Stimulated activated naive CD8-positive, alpha-beta T cell treated with anti-CD3 and anti-CD28 coated beads, Interleukin-15, Interleukin-2, amounts not matched to agents 100 U/mL and 50 U/mL, for 24 hours (primary cell): ENCODE results near the gene SLX4IP.
A peak's percentile ranks its signal among the peaks of the same experiment; 100 is the strongest.

ENCODE experiments used
- ATAC-seq: fragments of 150-1000 bp; cut with Tn5 transposase; one replicate; pipeline ENCODE4 v1.10.0; 2021
- DNase-seq: peaks from one replicate; pipeline ENCODE4 v3.0.0; 2021

Gene SLX4IP

DNA sequence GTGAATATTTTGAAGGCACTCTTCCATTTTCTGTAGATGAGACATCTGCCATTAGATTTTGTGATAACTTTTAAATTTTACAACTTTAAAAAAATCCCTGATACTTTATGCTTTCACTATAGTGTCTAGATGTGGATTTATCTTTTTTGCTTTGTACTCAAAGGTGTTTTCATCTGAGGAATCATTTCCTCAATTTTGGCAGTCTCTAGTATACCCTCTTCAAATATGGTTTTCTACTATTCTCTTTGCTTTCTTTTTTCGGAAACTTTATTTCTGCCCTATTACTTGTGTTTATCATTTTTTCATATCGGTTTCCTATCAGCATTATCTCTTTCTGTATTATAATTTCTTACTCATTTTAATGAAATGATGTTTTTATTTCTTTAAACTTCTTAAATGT is 62.2 kb downstream of the SLX4IP start:
- ATAC-seq (no peak), DNase-seq (no peak)

DNA sequence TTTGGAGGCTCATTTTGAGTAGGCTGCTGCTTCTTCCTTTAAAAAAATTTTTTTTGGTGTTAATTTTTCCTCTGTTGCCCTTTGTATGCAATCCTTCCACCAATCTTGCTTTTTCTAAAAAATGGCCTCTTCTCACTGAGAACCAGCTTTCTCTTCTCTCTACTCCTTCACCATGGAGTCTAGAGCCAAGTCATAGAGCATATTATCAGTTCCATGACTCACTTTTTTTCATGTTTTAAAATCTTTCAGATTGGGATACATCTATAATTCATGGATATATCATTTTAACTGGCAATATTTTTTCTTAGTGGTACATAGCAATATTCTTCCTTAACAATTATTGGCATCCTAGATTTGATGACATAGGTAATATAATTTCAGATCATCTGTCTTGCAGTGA is 62.7 kb downstream of the SLX4IP start:
- ATAC-seq, result no peak

DNA sequence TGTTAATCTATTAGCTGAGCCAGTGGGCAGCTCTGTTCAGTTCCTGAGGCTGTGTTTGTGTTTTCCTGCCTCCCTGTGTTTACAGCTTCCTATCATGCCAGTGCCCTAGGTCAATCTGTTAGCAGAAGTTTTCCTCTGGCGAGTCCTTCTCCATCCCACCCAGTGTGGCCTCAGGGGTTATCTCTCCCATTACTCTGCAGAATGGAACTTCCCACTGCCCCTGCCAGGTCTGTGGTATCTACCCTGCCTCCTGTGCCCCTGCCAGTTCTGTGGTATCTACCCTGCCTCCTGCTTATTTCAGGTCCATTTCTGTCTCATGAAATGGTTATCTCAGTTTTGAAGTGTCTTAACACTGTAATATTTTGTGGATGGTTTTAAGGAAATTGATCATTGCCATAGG is 63.1 kb downstream of the SLX4IP start:
- DNase-seq (no peak), ATAC-seq (no peak)

More for the DNA sequence above, 62.7 kb downstream of the SLX4IP start:
- no peak for DNase-seq

DNA sequence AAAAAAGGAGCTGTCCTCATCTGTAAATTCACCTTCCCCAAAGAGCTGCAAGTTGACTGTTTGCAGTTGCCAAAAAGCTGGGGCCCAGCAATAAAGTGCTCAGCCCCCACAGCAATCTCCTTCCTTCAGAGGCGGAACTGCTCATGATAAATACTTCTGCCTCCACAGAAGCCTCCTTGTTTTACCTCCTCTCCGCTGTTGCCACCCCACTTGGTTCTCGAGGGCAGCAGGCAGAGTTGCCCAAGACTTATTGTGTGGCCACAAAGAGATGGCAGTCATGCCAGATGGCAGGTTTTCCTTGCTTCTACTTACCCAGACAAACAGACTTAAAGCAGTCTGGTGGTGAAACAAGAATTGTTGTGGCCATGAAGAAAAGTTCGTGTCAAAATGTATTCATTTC is 66.3 kb downstream of the SLX4IP start:
- peak; percentile 32 for ATAC-seq

DNA sequence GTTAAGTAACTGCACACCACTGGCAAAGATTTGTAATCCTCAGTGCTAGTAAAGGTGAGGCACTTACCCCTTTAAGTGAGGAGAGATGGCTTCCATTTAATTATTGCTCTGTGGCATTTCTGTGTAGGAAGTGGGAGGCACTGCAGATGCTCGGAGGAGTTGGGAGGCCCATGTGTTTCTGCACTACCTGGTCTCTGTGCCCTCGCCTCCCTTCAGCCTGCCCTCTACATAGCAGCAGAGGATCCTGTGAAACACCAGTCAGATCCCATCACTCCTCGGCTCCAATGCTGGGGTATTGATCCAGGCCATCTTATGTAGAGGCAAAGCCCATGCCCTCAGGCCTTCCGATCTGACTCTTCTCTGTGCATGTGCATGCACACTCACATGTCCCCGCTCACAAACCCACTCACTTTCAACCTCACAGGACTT is 67.0 kb downstream of the SLX4IP start:
- peak; percentile 15 for DNase-seq
- peak; percentile 82 for ATAC-seq

More for the DNA sequence above, 66.3 kb downstream of the SLX4IP start:
- DNase-seq, result peak; percentile 14

DNA sequence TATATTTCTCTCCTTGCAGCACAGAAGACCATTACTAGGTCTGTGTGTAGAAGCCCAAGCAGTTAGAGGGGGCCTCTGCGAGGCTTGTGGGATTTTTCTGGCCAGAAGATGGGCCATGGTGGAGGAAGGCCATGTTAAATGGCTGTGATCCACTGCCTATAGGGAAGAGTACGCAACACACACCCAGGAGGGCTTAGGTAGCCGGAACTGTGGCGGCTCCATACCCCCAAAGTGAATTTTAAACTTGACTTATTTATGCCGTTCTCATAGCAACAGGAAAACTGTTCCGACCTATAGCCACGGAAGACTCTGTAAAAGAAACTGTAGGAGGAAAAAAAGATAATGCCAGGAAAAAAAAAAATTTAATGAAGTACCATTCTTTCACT is 69.5 kb downstream of the SLX4IP start:
- DNase-seq (no peak), ATAC-seq (no peak)

DNA sequence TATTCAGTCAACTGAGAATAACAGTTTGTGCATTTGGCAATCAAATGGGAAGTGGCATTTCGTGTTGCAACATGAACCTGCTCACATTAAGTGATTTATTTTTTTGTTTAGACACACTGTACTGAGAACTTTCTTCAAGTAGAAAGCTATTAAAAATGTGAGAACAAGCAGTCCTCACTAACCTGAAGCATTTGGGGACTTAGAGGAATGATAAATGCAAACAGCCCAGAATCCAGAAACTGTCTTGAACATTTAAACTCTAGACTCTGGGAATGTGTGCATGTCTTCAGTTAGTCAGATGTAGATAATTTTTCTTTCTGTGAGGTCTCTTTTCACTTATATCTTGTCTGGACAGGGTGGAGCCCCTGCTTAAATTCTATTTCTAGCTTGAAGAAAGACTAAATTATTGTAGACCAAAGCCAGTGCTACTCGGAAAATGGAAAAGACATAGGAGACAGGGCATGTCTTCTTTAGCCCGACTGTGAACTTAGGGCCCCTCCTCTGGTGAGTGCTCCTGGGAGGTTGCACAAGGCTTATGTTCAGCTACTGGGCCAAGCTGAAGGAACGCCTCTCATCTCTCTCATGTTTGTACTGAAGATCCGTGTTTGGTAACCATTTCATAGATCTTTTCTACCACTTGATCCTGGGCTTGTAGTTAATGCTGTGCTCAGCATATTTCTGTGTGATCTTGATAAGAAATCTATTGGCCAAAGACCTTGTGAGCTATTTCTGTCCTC is 70.1 kb downstream of the SLX4IP start:
- no peak for ATAC-seq

DNA sequence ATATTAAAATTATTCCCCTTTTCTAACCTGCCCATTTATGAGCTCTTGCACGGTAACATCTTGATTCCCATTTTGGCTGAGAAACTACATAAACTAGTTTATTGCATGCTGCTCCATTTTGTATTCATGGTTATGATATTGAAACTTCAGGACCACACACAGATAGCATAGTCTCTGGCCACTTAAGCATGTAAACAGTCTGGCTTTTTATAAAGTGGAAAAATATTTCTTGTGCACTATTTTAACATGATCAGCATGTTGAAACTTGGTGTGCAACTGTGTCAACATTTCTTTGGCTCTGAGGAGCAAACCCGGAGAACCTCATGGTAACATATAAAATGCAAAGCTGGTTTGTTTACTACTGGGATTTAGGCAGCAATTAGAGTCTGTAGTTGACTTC is 70.7 kb downstream of the SLX4IP start:
- no peak for ATAC-seq
- no peak for DNase-seq

More for the DNA sequence above, 70.1 kb downstream of the SLX4IP start:
- no peak for DNase-seq

DNA sequence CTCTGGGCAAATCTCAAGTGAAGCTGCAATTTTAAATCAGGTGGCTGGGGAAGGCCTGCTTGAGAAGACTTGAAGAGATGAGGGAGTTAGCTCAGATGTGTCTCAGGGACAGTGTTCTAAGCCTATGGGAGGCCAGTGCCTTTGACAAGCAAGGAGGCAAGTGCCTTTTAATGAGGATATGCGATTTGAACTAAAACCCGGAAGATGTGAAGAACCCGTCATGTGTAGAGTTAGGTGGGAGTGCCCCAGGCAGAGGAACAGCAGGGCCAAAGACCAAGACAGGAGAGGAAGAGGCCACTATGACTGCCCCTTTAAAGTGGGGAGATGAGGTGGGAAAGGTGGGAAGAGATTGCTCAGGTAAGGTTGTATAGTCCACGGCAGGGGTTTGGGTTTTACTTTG is 71.9 kb downstream of the SLX4IP start:
- DNase-seq (no peak), ATAC-seq (no peak)

DNA sequence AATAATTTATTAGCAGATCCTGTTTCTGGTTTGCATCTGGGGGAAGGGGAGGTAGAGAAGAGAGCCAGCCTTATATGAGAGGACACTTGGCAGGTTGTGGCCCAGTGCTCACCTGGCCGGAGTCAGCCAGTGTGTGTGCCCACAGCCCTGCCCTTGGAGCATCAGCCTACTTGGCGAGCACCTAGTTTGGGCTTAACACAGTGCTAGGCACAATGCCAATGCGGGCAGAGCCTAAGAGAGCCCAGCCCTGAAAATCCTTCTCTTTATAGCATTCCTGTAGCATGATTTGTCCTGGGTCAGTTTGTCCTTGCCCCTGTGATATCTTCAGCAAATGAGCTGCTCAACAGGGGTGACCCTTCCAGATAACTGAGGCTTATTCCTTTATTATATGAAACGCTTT is 73.0 kb downstream of the SLX4IP start:
- no peak for ATAC-seq
- no peak for DNase-seq

DNA sequence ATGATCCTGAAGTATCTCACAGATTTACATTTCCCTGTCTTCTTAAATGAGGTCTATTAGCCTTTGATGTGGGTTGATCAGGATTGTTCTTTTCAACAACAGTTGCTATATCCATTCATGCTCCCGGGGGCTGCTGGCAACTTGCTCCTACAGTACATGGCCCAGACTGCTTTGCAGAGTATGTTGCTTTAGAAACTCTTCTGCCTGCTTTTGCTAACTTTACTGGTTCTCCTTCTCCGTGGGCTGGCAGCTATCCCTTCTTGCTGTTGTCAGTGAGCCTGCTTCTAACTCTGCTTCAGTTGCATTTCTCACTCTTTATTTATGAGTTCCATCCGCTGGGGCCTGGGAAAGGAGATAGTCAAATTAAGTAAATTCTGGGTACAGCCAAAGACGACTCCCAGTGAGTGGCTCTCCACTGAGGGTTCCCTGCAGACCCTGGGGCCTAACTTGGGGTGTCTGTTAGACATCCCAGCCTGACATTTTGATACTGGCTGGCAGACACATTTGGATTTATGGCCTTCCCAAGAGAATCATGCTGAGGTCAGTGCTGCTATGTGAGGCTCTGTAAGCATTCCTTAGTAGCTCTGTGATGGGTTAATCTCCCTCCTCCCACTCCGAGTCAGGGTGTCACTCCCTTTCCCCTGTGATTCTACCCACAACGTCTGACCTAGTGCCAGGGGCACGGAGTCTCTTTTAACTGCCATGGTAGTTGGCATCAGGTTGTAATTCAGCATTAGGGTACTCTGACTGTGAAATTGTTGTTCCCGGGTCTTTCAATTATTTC is 73.6 kb downstream of the SLX4IP start:
- ATAC-seq, result no peak
- no peak for DNase-seq

DNA sequence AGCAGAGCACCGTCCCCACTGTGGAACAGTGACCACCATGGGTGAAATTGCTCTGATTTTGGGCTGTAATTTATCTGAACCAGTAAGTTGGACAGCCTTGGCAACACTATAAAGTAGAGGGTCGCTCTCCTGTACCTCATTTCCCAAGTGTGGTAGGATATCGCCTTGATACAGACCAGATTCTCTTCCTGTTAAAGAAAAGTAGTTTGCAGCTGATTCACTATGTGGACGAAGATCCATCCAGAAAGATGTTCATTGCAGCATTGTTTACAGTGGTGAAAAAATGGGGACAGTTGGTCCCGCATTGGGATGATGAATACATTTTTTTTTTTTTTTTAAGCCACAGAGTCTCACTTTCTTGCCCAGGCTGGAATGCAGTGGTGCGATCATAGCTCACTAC is 74.3 kb downstream of the SLX4IP start:
- DNase-seq, result no peak

DNA sequence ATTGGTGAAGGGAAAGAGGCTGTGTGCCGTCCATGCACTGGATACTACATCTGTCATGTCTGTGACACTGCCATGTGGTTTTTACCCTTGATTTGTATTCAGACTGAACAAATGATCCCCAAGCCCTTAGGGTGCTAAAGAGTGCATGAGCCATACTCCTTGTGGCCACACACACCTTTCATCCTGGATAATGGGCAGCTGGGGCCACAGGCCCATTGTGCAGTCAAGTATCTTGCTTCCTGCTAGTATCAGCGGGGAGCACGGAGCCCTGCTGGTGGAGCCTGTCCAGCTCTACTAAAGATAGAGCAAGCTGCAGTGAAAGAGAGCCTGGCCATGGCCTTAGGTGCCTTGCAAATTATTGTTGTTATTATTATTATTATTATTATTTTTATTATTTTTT is 75.1 kb downstream of the SLX4IP start:
- DNase-seq, result no peak
- ATAC-seq, result no peak

More for the DNA sequence above, 74.3 kb downstream of the SLX4IP start:
- no peak for ATAC-seq

DNA sequence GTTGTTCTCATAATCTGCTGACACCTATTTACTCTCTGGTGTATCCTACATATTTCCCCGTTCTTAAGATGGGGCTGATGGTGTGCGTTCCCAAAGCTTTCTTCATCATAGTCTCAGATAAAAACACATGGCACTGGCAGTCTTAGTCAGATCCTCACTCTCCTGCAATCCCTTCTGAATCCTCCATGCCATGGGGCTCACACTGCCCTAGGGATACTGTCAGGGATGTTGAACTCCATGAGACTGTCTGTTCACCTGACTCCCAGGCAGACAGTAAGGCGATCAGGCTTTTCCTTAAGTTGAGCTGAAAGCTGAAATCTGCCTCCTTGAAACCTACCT is 76.0 kb downstream of the SLX4IP start:
- no peak for ATAC-seq
- no peak for DNase-seq

DNA sequence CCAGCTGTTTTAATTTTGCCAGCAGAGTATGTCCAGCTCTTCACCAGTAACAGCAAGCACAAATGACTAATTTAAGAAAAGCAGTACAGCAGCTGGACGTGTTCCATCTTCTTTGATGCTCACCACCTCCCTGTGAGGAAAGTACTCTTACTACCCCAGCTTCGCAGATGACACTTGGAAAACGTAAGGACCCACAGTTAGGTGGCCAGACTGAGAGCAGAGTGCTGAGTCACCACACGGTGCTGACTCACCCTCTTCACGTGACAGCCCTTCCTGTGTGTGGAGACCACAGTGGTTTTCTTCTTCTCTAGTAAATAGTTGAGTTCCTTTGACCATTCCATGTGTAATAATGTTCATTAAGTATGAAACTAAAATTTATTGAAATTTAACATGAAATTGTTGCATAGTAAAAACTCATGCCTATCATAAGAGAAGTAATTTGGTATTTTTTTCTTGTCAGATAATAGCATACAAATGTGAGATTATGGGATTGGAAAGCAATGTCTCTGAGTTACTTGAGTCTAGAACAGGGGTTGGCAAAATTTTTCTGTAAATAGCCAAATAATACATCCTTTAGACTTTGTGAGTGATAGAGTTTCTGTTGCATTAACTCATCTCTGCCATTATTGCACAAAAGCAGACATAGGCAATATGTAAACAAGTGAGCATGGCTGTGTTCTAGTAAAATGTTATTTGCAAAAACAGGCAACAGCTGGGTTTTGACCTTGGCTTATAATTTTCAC is 76.6 kb downstream of the SLX4IP start:
- DNase-seq (peak; percentile 65), ATAC-seq (peak; percentile 96)

DNA sequence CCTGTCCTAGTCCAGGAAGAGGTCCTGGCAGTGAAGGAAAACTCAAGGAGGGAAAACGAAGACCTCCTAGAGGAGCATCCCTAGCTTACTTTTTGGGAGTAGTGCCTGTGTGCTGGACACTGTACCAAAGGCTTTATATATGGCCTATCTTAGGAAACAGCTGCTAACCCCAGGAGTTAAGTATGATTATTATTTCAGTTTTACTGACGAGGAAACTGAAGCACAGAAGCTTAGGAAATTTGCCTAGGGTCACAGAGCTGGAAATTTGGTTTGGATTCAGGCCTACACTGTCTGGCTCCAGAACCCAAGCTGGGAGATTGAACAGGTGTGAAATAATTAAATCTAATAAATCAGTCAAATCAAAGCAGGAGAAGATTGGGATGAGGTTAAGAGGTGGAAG is 78.0 kb downstream of the SLX4IP start:
- DNase-seq (no peak), ATAC-seq (no peak)

DNA sequence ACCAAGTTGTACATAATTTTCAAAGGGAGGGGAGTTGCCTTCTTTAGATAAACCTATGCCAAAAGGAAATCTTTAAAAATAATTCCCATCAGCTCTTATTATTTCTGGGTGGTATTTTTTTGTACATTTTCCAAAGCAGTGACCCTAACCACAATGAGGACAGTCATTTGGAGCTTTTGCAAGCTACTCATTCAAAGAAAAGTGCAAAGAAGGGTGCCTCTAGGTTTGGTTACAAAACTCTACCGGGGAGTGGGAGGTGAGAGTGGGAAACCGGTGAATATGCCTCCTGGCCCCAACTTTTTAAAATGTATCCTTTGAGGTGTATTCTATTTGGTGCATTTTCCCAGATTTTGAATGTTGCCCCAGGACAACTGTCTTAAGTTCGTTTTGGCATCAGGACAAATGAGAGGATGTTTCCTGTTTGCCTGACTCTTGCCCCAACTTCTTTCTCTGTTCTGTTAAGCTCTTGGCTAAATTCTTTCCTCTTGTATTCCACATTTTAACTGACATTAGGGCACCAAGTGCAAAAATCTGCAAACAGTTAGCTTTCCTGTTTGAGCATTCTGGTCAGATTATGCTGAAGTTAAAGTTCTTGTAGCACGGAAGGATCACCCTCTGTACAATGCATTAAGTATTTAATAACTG is 78.9 kb downstream of the SLX4IP start:
- no peak for ATAC-seq
- DNase-seq, result no peak

DNA sequence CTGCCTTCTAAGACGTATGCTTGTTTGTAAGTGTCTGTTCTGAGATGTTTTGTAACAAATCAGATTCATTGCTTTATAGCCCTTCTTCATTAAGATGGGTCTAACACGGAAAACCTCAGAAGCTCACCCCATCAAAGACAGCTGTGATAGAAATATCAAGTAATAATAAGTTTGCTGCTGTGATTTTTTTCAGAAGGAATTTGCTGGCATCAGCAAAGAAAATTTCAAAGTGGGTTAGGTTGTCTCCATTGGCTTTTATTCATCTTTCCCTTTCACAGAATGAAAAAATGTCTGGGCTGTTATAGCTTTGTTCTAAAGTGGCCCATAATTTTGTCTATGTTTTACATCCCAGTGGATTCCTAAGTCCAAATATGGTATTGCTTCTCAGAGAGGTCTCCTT is 81.4 kb downstream of the SLX4IP start:
- no peak for ATAC-seq

DNA sequence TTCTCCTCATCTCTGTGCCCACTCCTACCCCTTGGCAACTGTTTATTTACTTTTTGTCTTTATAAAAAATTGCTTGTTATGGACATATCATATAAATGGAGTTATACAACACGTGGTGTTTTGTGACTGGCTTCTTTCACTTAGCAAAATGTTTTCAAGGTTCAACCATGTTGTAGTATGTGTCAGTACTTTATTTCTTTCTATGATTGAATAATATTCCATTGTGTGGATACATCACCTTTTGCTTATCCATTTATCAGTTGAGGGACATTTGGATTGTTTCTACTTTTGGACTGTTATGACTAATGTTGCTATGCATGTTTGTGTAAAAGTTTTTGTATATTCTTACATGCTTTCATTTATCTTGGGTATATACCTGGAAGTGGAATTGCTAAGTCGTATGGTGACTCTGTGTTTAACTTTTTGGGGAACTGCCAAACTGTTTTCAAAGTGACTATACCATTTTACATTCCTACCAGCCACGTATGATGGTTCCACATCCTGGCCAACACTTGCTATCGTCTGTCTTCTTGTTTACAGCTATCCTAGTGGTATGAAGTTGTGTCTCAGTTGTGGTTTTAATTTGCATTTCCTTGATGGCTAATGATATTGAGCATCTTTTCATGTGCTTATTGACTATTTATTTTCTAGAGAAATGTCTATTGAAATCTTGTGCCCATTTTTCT is 84.4 kb downstream of the SLX4IP start:
- DNase-seq (no peak), ATAC-seq (peak; percentile 23)

More for the DNA sequence above, 81.4 kb downstream of the SLX4IP start:
- DNase-seq, result no peak

DNA sequence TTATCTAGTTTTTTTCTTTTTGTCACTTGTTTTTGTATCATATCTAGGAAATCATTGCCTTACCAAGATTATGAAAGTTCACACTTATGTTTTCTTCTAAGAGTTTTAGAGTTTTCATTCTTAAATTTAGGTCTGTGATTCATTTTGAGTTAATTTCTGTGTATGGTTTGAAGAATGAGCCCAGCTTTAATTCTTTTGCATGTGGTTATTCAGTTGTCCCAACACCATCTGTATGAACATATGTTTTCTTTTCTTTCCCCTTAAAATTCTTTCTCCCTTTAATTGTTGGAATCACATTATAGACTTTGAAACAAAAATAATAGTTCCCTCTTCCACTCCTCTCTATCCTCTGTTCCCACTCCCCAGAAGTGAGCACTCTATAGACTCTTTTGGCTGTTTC is 85.4 kb downstream of the SLX4IP start:
- DNase-seq, result no peak
- no peak for ATAC-seq

DNA sequence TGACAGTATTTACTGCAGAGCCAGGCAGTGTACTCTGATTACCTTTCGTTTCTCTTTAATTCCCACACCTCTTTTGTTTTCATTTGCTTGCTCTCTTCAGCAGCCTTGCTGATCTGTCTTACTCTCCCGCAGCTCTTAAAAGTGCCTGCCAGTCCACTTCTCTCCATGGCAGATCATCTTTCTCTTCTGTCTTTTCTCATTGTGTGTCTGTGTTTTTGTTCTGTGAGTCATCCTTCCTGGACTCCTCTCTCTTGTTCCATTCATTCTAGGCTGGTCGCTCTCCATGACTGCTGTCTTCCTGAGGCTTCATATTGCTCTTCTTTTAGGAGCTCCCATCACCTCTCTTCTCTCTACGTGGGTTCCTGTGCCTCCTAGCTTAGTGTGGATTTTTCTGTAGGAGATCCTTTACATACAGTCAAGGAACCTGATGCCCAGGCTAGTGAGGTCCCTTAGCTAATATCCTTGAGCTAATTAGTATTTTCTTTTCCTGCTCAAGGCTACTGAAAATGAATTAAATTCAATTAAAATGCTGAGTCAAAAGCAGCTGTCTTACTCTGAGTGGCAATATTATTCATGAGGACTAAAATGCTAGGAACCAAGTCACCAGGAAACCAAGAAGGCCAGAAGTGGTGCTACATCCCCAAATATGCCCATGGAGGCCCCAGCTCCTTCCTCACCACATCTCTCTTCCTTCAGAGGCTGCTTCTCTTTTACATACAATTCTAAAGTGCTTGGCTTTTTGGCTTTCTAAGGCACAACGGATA is 86.1 kb downstream of the SLX4IP start:
- DNase-seq, result no peak

More for the DNA sequence above, 86.1 kb downstream of the SLX4IP start:
- no peak for ATAC-seq
